ENCODE measurements around the gene URB2. TPM values are rescaled to one million over a fixed set of nuclear protein-coding genes. Genes with fewer than 3 reads are reported as not detected.

The URB2 gene
- 42.6 and 44.3 TPM in 2 replicates for total RNA-seq (2014; rRNA removed; shearing (Covaris generic))
- polyA plus RNA-seq (2016; fragmentation: Nextera tagmentation; extraction: Ambion mirVana): 7.6 and 7.9 TPM in 2 replicates
- long read RNA-seq, partial matches to known transcripts: 1 of 5 reads
- long read RNA-seq, other reads (novel, unspliced or antisense): 4 of 5 reads

GRCh38 chr1:229625915-229626831, at the start of gene URB2, which contains the start of gene TAF5L:
URB2 (plus strand) TSS chr1:229626247; CDS start chr1:229627634, 1,387 bp downstream.
TAF5L (minus strand) TSS chr1:229626122; CDS start chr1:229614482, 11,640 bp downstream.
- H3K4me1 ChIP-seq (ENCODE audit: insufficient read depth): peaks cover 20% of the 10 kb centered on the region
- Mint-ChIP-seq H3K4me1 (peaks cover 22% of the 10 kb centered on the region), H3K9me3 (no peaks in the 10 kb centered on the region), H3K27me3 (ENCODE audit: insufficient read depth, low read depth, poor library complexity) (peaks cover 14% of the 10 kb centered on the region), H3K4me3 (peak within 1 kb of the TSS; percentile 99), H3K27ac (peak within 1 kb of the TSS; percentile 92), H3K36me3 (ENCODE audit: low read depth) (peaks cover 30% of the 10 kb centered on the region)
- H3F3A ChIP-seq (replicated peaks; ENCODE audit: low read depth): 0 out of 2 replicates have a peak, but pooled peaks cover 8% of the 10 kb centered on the region
- H3K27ac ChIP-seq (ENCODE audit: low read depth): peak within 1 kb of the TSS; percentile 88
- peaks cover 91% of the 10 kb centered on the region for H3K79me2 ChIP-seq (replicated peaks; ENCODE audit: insufficient read depth)
- H3K27me3 ChIP-seq (ENCODE audit: insufficient read depth): no peaks in the 10 kb centered on the region
- ATAC-seq (peak; percentile 89), DNase-seq (ENCODE audit: low spot score) (peak; percentile 93)
- H3K9me2 ChIP-seq (ENCODE audit: insufficient read depth): no peaks in the 10 kb centered on the region
- peaks cover 51% of the 10 kb centered on the region for H4K20me1 ChIP-seq (replicated peaks; ENCODE audit: insufficient read depth)
- TF ChIP-seq CREB1 (CRISPR knock-in tag; IDR thresholded peaks at IDR 0.05; ENCODE audit: low read depth): peak; percentile 76
- TF ChIP-seq POLR2AphosphoS5 (IDR thresholded peaks at IDR 0.05; ENCODE audit: low read depth): peak; percentile 72
- TF ChIP-seq ZNF331 (CRISPR knock-in tag; IDR thresholded peaks at IDR 0.05; ENCODE audit: low read depth): no peak
- TF ChIP-seq ETS1 (IDR thresholded peaks at IDR 0.05): peak; percentile 76
- no peak for TF ChIP-seq ZNF114 (CRISPR knock-in tag; IDR thresholded peaks at IDR 0.05)
- peak within 1 kb of the TSS; percentile 95 for H3K4me2 ChIP-seq
- H2AFZ ChIP-seq: peak within 1 kb of the TSS; percentile 96
- peak within 1 kb of the TSS; percentile 100 for H3K4me3 ChIP-seq
- peaks cover 4% of the 10 kb centered on the region; the same call in 1 of the 2 replicates for H3K36me3 ChIP-seq (ENCODE audit: insufficient read depth)

GRCh38 chr1:229578168-229579058, 47.6 kb upstream of the URB2 start:
- DNase-seq (ENCODE audit: low spot score) (no peak), ATAC-seq (peak; percentile 24)
- no peaks in the 10 kb centered on the region for H4K20me1 ChIP-seq (replicated peaks; ENCODE audit: insufficient read depth)
- H3K9me2 ChIP-seq (ENCODE audit: insufficient read depth): no peaks in the 10 kb centered on the region
- H3K27me3 Mint-ChIP-seq (ENCODE audit: insufficient read depth, low read depth, poor library complexity): peaks cover 3% of the 10 kb centered on the region
- peaks cover 9% of the 10 kb centered on the region for H3K4me1 Mint-ChIP-seq
- H3K27me3 ChIP-seq (ENCODE audit: insufficient read depth): no peaks in the 10 kb centered on the region
- H3K4me3 Mint-ChIP-seq: no peak overlapping the region
- H3F3A ChIP-seq (replicated peaks; ENCODE audit: low read depth): no peaks in the 10 kb centered on the region
- no peak overlapping the region for H3K27ac ChIP-seq (ENCODE audit: low read depth)
- H3K27ac Mint-ChIP-seq: no peak overlapping the region
- no peaks in the 10 kb centered on the region for H3K36me3 ChIP-seq (ENCODE audit: insufficient read depth)
- H3K9me3 Mint-ChIP-seq: no peaks in the 10 kb centered on the region; the same call in 2 of the 3 replicates
- peak overlapping the region; percentile 97 for H2AFZ ChIP-seq
- no peaks in the 10 kb centered on the region for H3K79me2 ChIP-seq (replicated peaks; ENCODE audit: insufficient read depth)
- H3K4me3 ChIP-seq: no peak overlapping the region
- no peak overlapping the region for H3K4me2 ChIP-seq
- H3K36me3 Mint-ChIP-seq (ENCODE audit: low read depth): no peaks in the 10 kb centered on the region
- H3K4me1 ChIP-seq (ENCODE audit: insufficient read depth): no peaks in the 10 kb centered on the region
- no peak for TF ChIP-seq ZNF331 (CRISPR knock-in tag; IDR thresholded peaks at IDR 0.05; ENCODE audit: low read depth)
- TF ChIP-seq CTCF (conservative IDR thresholded peaks at IDR 0.05; ENCODE audit: low read depth in 2 of 2): no peak
- no peak for TF ChIP-seq ZNF114 (CRISPR knock-in tag; IDR thresholded peaks at IDR 0.05)
- TF ChIP-seq ETS1 (IDR thresholded peaks at IDR 0.05): no peak
- no peak for TF ChIP-seq STAT1 (IDR thresholded peaks at IDR 0.05; ENCODE audit: unreplicated experiment)
- TF ChIP-seq EZH2phosphoT487 (IDR thresholded peaks at IDR 0.05; ENCODE audit: unreplicated experiment): no peak
